ENCODE data around the gene COBL.

Gene COBL, protein sequence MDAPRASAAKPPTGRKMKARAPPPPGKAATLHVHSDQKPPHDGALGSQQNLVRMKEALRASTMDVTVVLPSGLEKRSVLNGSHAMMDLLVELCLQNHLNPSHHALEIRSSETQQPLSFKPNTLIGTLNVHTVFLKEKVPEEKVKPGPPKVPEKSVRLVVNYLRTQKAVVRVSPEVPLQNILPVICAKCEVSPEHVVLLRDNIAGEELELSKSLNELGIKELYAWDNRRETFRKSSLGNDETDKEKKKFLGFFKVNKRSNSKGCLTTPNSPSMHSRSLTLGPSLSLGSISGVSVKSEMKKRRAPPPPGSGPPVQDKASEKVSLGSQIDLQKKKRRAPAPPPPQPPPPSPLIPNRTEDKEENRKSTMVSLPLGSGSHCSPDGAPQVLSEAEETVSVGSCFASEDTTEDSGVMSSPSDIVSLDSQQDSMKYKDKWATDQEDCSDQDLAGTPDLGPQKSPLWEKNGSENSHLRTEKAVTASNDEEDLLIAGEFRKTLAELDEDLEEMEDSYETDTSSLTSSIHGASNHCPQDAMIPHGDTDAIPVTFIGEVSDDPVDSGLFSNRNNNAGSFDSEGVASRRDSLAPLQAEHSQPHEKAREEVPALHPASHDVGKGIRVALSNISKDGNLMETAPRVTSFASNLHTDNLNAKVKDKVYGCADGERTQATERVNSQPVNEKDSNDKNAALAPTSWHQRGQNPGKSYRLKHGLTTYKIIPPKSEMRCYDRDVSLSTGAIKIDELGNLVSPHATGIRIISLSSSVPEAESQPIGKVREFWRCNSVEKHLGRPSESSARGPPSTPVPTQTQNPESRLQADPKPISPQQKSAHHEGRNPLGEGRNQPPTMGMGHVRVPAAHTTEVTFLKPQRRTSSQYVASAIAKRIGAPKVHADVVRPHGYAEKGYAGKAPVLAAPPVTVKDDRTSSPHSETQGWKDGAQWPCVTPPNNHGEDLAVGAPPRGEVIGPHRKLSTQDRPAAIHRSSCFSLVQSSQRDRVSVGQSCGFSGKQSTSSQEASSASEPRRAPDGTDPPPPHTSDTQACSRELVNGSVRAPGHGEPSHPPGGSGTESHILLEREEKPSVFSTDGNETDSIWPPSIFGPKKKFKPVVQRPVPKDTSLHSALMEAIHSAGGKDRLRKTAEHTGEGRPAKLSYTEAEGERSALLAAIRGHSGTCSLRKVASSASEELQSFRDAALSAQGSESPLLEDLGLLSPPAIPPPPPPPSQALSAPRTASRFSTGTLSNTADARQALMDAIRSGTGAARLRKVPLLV

DNA sequence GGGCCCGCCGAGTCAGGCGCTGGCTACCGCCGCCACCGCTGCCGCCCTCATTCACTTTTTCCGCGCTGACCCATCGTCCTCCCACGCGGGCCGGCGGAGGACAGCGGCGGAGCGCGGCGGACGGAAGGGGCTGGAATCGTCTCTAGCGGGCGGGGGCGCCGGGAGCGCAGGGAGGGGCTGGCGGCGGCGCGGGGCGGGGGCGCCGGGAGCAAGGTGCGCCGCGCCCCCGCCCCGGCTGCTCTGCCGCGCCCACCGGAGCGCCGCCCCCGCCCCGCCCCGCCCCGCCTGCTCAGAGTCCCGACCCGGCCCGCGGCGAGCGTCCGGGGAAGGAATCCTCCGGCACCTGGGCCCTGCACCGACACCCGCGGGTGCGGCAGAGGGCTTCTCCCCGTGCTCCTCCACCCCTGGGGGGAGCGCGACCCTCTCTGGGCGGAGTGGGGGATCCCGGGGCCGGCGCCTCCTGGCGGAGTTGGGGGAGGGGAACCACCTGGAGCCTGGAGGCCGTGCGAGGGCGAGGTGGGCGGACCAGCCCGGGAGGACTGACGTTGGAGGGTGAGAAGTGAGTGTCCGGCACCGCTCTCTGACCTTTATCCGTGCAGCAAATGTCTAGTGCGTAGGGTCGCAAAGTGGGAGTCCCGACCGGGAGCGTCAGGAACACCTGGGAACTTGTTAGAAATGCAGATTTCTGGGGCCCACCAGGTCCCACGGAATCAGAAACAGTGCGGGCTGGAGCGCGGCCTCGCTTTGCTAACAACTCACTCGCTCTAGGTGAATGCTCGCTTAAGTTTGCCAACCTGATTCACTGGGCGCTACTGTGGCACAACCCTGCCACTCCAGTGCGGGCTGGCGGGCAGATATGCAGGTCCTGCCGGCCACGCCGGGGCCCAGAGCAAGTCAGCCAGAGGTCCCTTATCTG is at the start of gene COBL:
Gene COBL (minus strand): TSS at position 144 of the 916 bp plus-strand sequence. CDS start 176 bp downstream, outside the sequence.
- DNase-seq (ENCODE audit: low read depth, low spot score): no peak

DNA sequence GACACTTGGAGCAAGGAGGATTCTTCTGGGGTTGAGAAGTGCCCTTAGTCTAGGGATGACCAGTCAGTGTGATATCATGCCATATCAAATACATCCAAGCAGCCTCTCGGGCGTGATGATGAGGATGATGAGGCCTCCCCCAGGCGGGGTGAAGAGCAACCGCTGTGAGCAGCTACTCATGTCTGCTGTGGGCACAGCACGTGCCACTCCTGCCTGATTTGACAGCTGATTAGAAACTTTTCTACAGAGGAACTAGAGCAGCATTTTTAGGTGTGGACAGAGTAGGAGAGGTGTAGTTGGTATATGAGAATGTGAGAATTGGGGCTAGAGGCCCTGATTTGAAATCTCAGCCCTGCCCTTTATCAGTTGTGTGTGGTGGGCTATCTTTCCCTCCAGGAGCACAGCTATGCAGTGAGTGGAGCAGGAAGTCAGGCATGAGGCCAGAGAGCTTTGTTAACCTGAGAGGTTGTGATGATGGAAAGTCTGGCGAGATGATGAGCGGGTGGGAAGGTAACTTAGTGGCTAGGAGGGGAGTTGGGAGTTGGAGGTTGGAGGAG is 49.6 kb upstream of the COBL start:
- DNase-seq (ENCODE audit: low read depth, low spot score): no peak

DNA sequence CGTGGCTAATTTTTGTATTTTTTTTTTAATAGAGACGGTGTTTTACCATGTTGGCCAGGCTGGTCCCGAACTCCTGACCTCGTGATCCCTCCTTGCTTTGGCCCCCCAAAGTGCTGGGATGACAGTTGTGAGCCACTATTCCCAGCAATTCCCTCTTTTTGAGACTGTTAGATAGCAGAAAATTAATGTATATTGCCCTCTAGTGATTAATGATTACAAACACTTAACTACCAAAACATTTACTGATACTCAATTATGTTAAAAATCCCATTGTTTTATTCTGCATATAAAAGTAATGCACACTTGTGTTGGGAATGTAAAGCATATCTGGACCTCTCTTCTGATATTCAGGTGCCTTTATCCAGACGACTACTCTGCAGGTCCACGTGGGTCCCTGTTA is 41.2 kb upstream of the COBL start:
- no peak for DNase-seq (ENCODE audit: low read depth, low spot score)

DNA sequence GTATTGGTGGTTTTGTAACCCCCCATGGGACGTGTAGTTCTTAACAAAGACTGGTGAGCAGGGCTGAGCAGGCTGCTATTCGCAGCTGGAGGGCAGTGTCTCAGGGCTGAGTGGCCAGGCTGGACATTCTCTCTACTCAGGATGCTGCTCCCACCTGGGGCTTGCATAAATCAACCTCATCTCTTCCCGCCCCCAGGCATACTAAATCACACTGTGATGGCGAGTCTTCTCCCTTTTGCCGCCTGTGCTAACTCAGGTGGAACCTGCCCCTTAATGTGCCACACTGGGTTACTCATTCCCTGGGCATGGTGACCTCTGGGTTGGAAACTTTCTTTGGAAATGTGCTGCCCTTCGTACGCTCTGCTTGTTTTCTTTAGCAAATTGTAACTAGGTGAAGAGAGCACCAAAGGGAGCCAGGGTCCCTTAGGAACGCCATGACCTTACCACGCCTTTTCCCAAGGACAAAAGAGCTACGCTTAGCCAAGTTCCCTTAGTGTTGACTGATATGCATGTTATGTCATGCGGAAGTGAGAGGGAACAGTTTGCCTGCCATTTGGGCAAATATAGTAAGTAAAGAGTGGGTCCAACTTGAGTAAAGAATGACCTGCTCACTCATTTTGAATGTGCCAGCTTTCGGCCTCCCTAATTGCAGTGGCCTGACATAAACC is 40.4 kb upstream of the COBL start:
- no peak for DNase-seq (ENCODE audit: low read depth, low spot score)

DNA sequence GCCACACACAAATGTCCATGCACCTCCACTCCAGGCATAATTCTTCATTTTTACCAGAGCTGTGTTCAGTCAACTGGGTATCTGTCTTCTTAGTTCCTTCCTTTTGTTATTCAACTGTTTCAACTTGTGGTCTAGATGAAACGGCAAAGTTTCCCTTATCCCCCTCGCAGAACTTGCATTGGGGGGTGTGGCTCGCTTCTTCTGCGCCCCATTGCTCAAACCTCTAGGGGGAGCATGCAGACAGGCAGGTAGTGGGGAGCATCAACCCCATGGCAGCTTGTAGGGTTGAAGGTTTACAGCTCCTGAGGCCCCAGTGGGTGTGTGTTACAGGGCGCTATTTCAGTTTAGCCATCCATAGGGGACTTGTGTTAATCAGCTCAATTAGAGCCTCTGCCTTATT is 38.3 kb upstream of the COBL start:
- DNase-seq (ENCODE audit: low read depth, low spot score): no peak

DNA sequence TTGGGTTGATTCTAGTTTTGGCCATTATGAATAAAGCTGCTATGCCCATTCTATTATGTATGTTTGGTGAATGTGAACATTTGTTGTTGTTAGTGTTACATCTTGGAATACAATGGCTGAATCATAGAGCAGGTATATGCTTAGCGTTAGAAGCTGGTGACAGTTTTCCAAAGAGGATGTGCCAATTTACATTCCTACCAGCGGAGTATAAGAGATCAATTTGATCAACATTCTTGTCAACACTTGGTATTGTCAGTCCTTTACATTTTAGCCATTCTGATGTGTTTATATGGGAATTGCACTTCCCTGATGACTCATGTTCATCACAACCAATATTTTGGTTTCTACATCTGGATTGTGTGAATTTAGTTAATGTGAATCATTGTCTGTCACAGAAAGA is 37.8 kb upstream of the COBL start:
- no peak for DNase-seq (ENCODE audit: low read depth, low spot score)

DNA sequence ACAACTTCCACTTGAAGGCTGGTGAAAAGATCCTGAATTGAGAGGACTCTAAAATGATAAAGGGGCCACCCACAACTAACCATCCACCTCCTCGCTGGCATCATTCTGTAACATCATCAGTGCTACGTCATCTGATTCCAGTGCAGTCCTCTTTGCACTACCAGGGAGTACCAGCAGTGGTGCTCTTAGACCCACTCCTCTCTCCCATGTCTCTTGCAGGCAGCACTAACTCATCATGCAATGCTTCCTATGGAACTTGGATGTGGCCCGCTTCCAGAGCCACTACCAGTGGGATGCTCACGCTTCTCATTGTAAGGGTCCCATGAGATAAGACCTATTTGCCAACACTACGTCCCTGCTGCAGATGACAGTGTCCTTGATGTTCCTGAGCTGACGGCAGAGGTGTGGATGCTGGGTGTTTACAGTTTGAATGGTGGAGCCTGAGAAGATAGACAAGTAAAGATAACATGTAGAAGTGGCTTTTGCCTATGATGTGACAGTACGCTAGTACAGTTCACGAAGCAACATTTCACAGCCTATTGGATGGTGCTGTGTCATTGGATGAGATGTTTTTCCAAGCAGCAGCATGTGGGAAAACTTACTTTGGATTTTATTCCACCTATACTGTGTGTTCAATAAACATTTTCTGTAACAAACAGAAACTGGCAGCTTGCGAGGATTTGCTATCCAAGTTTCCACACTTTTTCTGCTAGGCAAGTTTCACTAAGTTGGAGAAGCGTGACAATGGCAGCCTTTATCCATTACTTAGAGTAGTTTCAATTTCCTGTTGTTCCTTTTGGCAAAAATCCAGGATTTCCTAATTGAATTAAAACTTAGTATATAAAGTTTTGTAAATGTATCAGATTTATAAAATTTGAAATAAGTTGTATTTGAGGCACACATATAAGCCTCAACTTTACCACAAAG is 35.8 kb upstream of the COBL start:
- DNase-seq (ENCODE audit: low read depth, low spot score): no peak

DNA sequence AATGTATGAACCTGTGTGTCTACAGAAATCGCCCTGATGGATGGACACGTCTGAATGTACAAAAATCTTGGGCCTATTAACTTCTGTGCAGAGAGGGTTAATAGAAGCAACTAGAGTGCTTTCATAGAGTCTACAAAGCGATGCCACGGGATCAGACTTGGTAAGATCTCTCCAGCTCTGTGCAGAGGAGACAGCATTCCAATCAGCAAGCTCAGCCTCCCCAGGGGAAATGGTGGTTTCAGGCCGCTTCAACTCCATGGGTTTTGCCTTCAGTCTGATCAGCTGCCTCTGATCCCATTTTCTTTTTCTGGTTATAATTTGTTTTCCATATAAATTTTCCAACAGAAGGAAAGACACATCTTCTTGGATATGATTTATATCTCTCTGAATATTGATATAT is 35.1 kb upstream of the COBL start:
- no peak for DNase-seq (ENCODE audit: low read depth, low spot score)

DNA sequence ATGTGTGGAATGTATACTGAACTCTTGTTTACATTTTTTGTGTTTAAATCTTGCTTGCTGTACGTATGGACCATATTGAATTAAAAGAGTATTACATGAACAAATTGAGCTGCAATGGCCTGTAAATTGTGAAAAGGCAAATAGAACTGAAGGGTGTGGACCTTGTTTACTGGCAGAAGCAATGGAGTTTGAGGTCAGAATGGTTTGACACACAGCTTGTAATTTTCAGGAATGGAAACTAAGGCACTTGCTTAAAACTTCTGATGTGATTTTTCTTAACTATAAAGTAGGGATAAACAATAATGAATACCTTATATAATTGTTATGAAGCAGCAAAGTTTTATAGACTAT is 33.9 kb upstream of the COBL start:
- no peak for DNase-seq (ENCODE audit: low read depth, low spot score)

DNA sequence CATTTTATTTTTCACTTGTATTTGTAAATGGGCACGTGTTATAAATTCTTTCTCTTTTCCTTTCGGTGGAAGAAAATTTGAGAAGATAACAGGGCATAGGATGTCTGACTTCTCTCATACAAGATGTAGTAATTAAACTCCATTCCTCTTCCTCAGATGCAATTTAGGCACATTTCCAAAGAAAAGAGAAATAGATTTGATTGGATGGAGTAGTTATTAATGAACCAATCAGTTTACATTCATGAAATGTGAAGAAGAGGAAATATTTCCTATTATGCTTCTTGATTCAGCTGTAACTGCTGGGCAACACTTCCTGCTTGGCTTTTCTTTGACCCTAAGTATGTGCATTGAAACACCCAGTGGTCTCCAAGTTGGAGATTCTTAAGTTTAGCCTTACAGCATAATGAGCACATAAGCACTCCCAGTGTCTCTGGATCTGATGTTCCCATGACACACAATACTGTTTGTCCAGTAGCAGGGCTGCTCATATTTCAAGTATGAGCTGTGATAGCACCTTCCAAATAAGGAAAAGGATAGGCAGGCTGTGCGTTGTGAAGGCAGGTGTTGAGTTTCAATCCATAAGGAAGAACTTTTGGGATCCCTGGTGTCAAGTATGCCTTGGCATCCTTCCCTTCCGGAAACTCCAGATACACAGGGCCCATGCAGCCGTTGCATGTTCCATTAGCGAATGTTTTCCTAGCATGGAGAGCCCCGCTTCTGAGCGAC is 33.4 kb upstream of the COBL start:
- no peak for DNase-seq (ENCODE audit: low read depth, low spot score)

DNA sequence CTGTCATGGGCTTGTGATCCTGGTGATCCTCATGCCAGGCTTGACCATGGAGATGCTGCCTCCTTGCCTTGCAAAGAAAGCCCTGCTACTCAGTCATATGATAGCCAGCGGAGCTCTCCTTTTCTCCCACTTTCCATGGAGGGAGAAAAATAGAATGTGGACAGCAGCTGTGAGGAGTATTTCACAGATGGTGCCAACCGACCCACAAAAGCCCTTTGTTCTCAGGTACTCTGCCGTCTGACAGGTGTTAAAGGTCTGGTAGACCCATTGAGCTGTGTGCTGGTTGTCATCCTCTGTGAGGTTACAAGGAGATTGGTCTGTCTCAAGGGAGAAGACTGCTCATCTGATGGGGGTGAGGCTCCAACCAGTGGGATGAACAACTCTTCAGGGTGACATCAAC is 29.5 kb upstream of the COBL start:
- no peak for DNase-seq (ENCODE audit: low read depth, low spot score)

DNA sequence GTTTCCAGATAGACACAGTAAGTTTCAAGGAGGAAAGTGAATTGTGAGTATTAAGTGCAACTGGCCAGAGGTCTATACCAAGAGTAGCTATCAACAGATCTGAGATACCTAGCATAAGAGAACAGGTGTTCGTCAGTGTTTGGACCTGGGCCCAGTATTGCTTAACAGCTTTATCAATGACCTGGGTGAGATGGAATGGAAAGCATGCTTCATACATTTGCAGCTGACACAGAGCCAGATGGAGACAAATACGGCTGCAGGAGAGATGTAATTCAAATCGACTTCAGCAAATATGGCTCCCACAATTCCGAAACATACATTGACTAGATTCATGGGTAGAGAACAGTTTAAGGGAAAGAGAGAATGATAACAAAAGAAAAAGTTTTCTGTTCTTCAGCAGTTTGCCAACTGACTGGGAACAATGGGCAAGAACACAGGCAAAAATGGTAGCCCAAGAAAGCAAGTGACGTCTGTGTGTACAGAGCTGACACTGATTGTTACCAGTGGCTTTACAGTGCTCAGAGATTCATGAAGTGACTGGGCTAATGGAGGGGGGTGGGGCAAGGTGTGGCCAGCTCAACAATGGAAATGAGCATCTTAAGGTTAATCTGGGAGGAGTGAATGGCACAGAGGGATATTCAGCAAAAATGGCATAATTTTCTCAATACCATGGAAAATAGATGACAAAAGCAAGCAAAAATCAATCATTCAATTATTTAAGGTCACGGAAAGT is 28.0 kb upstream of the COBL start:
- no peak for DNase-seq (ENCODE audit: low read depth, low spot score)

DNA sequence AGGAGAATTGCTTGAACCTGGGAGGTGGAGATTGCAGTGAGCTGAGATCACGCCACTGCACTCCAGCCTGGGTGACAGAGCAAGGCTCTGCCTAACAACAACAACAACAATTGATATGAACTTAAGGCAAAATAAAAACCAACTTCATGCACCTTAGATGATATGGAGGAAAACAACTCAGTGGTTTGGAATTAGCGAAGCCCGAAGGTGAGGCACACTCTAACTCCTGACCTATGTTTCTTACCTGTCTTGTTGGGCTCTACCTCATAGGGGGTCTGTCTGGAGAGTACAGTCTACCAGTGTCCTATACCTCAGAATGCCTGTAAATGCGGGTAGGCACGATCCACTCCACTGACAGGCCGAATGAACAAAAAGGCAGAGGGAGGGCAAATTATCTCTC is 24.3 kb upstream of the COBL start:
- no peak for DNase-seq (ENCODE audit: low read depth, low spot score)

DNA sequence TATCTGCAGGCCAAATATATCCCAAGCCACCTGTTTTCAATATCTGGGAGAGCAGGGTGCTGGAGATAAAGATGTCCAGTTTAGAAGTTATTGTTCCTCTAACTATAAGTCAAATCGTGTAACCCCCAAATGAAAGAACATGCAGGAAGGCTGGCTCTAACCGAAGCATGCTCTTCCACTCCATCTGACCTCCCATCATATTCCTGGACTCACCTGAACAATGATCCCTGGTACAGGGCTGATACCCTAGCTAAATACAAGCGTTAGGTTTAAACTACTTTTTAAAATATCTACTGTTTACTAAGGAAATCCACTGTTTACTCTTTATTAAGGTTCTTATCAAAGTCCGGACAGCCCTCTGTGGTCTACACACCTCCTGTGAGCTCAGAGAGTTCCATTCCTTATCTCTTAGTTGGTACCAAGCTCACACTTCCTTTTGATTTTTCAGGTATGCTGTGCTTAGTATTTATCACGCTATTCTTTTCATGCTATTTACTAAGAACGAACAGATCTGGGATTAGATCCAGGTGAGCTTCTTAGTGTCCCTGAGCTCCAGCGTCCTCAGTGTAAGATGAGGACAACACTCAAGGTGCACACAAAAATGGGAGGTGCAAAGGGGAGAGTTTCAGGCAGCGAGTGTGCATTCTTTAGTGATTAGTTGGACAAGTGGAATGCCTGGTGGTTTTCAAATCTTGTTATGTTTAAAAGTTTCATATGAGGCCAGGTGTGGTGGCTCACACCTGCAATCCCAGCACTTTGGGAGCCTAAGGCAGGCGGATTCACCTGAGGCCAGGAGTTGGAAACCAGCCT is 23.6 kb upstream of the COBL start:
- DNase-seq (ENCODE audit: low read depth, low spot score): no peak

DNA sequence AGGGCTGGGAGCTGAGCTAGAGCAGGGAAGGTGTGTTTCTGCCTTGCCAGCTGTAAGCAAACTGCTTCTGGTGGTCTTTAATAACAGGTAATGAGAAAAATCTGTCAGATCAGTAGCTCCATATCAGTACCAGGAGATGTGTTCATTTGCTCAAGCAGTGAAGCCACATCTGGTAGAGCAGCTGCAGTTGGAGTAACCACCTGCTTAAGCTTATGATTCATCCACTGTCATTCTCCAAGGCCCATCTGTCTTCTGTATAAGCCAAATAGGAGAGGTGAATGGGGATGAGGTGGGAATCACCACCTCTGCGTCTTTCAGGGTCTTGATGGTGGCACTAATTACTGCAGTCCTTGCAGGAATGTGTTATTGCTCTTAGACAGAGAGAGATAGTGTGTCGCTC is 18.4 kb upstream of the COBL start:
- DNase-seq (ENCODE audit: low read depth, low spot score): no peak

DNA sequence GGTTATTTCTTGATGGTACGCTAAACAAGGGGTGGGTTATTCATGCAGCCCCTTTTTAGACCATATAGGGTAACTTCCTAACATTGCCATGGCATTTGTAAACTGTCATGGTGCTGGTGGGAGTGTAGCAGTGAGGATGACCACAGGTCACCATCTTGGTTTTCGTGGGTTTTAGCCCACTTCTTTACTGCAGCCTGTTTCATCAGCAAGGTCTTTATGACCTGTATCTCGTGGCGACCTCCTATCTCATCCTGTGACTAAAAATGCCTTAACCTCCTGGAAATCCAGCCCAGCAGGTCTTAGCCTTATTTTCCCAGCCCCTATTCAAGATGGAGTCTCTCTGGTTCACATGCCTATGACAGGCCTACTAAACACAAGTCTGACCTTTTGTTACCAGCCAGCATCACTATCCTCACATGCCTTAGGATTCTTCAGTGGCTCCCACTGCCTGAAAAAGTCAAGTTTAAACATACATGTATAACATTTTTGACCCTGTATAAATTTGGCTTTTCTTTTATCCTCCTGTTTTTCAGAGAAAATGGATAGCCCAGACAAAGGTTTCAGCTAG is 13.2 kb upstream of the COBL start:
- no peak for DNase-seq (ENCODE audit: low read depth, low spot score)
